Measurements from ENCODE around the gene IDH3A.

DNA sequence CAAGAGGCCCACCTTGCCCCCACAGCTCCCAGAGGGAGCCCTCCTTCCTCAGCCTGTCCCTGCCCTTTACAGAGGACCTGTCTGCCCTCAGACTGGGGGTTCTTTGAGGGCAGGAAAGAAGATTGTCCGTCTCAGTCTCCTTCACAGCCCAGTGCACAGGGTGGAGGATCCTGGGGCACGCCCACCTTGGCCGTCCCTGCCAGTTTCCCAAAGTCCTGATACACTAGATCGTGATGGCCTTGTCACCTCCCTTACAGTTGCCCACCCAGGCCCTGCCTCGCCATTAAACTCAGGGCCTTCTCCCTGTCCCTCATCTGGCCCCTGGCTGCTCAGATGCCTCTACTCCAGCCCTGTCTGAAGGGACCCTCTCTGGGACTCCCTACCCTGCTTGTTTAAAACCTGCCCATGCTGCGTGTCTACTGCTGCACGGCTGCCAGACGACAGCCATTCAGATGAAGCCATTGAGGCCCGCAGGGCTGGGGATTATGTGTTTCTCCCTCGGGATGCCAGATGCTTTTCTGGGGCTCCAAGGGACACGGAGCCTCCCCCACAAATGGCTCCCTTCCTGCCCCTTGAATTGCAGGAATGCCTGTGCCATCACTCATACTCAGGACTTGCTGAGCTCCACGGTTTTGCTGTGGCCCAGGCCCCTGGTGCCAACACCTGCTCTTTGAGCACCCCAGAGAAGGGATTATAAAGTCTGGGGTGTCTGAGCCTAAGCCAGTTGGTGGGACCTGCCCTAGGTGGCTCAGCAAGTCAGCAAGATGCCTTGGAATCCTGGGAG lies 57.4 kb downstream of the IDH3A start:
- TF ChIP-seq, protein P1, sequence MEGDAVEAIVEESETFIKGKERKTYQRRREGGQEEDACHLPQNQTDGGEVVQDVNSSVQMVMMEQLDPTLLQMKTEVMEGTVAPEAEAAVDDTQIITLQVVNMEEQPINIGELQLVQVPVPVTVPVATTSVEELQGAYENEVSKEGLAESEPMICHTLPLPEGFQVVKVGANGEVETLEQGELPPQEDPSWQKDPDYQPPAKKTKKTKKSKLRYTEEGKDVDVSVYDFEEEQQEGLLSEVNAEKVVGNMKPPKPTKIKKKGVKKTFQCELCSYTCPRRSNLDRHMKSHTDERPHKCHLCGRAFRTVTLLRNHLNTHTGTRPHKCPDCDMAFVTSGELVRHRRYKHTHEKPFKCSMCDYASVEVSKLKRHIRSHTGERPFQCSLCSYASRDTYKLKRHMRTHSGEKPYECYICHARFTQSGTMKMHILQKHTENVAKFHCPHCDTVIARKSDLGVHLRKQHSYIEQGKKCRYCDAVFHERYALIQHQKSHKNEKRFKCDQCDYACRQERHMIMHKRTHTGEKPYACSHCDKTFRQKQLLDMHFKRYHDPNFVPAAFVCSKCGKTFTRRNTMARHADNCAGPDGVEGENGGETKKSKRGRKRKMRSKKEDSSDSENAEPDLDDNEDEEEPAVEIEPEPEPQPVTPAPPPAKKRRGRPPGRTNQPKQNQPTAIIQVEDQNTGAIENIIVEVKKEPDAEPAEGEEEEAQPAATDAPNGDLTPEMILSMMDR (IDR thresholded peaks at IDR 0.05) = no peak
- TF ChIP-seq POLR2A (IDR thresholded peaks at IDR 0.05) = no peak
